Measurements from ENCODE around the gene ANO9.

GRCh38 chr11:465896-466530 is 24.2 kb upstream of the ANO9 start:
- TF ChIP-seq POLR2A (IDR thresholded peaks at IDR 0.05) (no peak), EP300 (IDR thresholded peaks at IDR 0.05) (no peak), CTCF (IDR thresholded peaks at IDR 0.05) (no peak), POLR2AphosphoS5 (IDR thresholded peaks at IDR 0.05) (no peak)

All from stomach (tissue), 4 donors.